Measurements from ENCODE around the gene FKBP2.

FKBP2 gene

GRCh38 chr11:64240435-64241240 is at the start of gene FKBP2:
FKBP2 (plus strand) TSS chr11:64241095; CDS start chr11:64242388, 1,293 bp downstream.
- DNase-seq (ENCODE audit: low read depth in 2 of 2) = peak; percentile 95 to 96

- DNase-seq (ENCODE audit: low read depth in 2 of 2) = no peak
Measured at GRCh38 chr11:64192434-64192833, 48.5 kb upstream of the FKBP2 start.

DNA sequence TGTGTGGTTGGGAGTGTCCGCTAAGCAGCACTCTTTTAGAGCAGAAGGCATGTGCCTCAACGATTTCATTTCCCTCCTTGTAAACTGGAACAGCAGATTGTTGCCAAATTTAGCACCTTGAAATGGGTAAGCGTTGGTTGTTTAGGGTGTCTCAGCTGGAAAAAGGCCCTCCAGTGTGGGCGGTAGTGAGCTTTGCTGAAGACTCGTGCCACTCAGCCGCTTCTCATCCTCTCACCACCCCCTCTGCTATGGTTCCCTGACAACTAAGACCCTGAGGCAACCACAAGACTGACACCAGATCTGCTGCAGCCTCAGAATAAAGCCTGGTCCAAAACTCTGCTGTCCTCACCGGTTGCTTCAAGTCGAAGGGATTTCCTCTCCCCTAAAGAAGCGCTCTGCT is 44.3 kb upstream of the FKBP2 start:
- no peak for DNase-seq (ENCODE audit: low read depth in 2 of 2)

- no peak for DNase-seq (ENCODE audit: low read depth in 2 of 2)
Measured at GRCh38 chr11:64198511-64198910, 42.4 kb upstream of the FKBP2 start.

DNA sequence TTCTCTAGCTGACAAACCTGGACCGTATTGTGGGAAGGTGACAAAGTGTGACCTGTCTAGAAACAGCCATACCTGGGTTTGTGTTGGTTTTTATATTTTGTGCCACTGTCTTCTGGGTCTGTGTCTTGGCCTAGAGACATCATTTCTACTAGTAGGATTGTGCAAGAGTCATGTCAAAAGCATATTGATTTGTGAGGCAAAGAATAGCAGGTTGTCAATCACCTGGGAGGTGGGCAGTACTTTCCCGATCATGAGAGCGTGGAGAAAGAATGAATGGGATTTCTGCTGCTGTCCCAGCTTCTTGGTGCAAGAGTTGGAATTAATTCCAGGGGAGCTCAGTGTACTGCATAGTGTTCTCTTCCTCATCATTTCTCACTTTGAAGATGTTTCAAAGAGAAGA is 39.4 kb upstream of the FKBP2 start:
- no peak for DNase-seq (ENCODE audit: low read depth in 2 of 2)

GRCh38 chr11:64202992-64203391 is 37.9 kb upstream of the FKBP2 start:
- no peak for DNase-seq (ENCODE audit: low read depth in 2 of 2)

- DNase-seq (ENCODE audit: low read depth in 2 of 2) = no peak
Measured at GRCh38 chr11:64203421-64204079, 37.3 kb upstream of the FKBP2 start.

DNA sequence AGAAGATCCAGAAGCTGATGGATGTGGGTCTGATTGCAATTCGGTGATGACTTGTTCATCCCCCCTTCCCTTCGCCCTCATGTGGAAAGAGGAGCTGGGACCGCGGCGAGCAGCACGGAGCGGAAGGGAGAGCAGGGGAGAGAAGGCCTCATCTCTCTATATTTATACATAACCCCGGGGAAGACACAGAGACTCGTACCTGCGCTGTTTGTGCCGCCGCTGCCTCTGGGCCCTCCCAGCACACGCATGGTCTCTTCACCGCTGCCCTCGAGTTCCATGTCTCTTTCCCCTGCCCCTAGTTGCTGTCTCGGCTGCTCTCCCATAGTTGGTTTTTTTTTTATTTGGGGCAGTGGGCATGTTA is 36.8 kb upstream of the FKBP2 start:
- no peak for DNase-seq (ENCODE audit: low read depth in 2 of 2)

DNA sequence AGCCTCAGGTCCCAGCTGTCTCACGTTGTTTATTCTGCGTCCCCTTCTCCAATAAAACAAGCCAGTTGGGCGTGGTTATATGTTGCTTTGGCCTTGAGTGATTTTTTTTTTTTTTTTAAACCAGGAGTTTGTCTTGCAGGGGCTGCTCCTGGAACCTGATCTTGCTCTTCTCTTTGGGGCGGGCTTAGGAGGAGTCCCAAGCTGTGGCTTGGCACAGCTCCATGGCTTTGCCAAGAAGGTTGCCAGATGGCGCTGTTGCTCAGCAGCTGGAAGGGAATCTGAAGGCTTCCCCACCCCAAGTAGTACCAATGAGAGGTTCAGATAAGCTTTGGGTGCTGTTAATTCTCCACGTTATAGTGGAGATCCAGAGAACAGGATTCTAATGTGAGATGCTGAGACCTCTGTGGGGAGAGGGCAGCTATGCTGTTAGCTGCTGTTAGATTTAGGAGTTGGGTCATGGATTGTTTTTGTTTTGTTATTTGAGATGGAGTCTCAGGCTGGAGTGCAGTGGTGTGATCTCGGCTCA is 36.4 kb upstream of the FKBP2 start:
- DNase-seq (ENCODE audit: low read depth in 2 of 2) = peak in 1 of 2 donors; percentile 64

DNA sequence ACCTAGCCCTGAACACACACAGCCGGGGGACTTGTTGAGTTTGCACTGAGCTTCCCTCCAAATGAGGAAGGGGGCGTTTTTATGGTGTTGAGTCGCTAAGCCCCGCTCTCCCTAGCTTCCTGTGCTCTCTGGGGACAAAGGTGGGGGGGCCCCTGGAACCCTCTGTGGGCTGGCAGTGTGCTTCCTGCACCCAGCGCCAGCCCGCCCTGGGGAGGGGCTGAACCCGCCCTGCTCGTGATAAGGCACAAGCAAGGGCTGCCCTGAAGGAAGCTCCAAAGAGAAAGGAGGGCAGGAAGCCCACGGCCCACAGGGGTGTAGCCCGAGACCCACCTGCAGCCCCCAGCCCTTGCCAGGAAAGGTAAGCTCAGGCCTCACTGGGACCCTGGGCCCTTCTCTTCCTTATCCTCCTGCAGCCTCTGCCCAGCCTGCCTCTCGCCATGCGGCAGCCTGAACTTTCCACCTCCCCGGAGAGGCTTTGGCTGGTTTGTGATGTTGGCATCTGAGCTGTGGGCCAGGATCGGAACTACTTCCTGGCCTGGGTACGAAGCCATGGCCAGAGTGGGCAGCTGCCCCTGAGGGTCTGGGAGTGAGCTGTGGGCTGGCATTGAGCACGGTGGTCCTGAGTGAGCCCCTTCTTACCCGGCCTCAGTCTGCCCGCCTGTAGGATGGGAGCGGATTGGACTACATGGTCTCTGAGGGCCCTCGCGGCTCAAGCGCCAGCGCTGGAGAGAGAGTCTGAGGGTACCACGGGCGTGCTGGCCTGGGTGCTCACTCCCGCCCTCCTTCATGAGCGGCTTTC is 34.2 kb upstream of the FKBP2 start, which contains the start of gene FERMT3:
Gene FERMT3 (plus strand): TSS at position 265 of the 799 bp plus-strand sequence. CDS start 644 bp downstream, outside the sequence.
- no peak for DNase-seq (ENCODE audit: low read depth in 2 of 2)

DNA sequence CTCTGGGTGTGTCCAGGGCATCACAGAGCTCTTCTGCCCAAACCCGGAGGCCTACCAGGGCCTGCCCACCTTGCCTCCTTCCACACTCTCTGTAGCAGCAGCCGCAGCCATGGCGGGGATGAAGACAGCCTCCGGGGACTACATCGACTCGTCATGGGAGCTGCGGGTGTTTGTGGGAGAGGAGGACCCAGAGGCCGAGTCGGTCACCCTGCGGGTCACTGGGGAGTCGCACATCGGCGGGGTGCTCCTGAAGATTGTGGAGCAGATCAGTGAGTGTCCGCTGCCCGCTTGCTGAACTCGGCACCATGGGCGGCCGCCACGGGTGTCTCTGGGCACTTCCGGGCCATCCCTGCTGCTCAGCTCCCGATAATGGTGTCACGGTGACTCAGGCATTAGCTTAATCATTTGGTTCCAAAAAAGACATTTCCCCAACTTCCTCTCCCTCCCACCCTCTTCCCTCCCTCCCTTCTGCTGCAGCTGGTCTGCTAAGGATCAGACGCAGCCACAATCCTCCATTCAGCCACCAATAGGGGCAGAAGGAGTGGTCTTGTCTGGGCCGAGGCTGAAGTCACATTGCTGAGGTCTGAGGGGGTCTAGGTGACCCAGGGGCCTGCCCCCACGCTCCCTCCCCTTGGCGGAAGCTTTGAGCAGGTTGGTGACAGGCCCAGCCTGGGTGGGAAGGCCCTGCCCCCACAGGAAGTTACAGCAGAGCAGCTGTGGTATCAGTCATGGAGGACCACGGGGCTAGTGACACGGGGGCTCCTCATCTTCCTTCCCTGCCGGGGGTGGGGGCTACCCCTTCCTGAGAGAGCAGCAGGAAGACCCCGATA is 33.4 kb upstream of the FKBP2 start:
- peak in 1 of 2 donors; percentile 44 for DNase-seq (ENCODE audit: low read depth in 2 of 2)

GRCh38 chr11:64208086-64208795 is 32.7 kb upstream of the FKBP2 start:
- no peak for DNase-seq (ENCODE audit: low read depth in 2 of 2)

- DNase-seq (ENCODE audit: low read depth in 2 of 2) = no peak
Measured at GRCh38 chr11:64208796-64209562, 31.9 kb upstream of the FKBP2 start.

DNA sequence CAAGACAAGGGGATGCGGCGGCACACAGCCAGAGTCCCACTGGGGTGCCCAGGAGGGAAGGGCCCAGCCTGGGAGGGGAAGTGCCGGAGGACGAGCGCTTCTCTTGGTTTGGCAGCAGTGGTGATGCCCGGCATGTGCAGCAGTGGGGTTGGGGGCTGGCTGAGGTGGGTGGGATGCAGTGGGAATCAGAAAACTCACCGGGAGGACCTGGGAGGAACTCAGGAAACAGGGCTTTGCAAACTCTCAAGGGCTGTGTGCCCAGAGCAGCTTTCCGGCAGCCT is 31.4 kb upstream of the FKBP2 start:
- no peak for DNase-seq (ENCODE audit: low read depth in 2 of 2)

DNA sequence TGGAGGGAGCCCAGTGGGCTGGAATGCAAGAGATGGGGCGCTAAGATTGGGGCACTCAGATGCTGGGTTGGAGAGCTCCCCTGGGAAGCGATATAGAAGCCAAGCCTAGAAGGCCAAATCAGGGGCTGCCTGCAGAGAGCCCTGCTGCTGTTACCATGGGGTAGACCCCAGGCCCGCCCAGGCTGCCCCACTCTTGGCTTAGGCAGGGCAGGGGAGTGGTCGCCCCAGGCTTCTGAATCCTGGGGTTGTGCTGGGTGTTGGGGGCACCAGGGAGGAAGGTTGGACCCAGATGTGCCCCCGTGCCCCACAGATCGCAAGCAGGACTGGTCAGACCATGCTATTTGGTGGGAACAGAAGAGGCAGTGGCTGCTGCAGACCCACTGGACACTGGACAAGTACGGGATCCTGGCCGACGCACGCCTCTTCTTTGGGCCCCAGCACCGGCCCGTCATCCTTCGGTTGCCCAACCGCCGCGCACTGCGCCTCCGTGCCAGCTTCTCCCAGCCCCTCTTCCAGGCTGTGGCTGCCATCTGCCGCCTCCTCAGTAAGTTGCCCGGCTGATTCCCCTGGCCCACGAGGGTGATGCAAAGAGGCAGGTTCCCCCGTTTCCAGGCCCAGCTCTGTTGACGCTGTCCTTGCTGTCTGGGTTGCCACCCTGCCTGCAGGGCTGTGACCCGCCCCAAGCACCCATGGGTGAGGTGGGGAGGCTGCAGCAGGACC is 30.4 kb upstream of the FKBP2 start:
- DNase-seq (ENCODE audit: low read depth in 2 of 2) = no peak

GRCh38 chr11:64211181-64211872 is 29.6 kb upstream of the FKBP2 start:
- no peak for DNase-seq (ENCODE audit: low read depth in 2 of 2)

DNA sequence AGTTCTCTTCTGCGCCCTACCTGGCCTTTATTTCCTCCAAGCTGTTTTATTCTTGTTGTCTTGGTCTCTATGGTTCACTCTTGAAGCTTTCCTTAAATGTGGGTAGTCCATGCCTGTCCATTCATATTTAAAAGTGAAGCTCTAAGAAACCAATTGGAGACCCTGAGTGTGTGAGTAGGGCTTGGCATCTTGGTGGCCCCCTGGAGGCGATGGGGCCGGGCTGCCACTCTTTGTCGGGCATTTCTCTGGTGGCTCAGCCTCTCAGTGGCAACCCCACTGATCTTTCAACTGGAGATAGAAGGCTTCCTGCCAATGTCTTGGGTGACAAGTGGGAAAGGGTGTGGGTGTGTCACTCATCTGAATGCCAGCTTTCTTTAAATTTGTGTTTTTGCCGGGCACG is 24.0 kb upstream of the FKBP2 start:
- DNase-seq (ENCODE audit: low read depth in 2 of 2) = no peak

DNA sequence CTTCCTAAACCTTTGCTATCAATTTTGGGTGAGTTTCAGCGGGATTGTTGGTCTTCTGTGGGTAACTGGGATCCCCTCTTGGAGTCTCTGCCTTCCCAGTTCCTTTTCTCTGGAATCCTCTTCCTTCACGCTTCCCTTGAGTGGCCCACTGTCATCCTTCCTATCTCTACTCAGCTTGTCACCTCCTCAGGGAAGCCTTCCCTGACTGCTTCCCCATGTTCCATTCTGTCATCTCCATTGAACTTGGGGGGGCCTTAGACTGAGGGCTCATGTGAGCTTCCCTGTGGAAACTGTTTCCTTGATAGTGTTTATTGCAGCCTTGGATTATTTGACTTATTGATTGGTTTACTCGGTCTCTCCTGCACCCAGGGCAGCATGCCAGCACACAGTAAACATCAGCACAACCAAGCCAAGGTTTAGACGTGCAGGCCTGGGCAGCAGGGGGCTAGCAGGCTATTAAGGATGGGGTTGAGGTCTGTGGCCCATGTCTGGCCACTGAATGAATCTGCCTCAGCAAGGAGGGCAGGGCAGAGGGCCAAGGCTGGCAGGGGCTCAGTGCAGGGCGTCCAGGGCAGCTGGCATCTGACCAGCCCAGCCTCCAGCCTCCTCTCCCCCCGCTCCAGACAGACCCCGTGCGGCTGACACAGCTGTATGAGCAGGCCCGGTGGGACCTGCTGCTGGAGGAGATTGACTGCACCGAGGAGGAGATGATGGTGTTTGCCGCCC is 22.1 kb upstream of the FKBP2 start:
- DNase-seq (ENCODE audit: low read depth in 2 of 2) = no peak

Data from stimulated activated CD4-positive, alpha-beta T cell treated with anti-CD3 and anti-CD28 coated beads, Interleukin-1b, Interleukin-23, amount 100 ng/mL, for 1 hour (primary cell).